GM19467 (cell line): Measurements from ENCODE around the gene CPNE6.

Source experiments
- ATAC-seq: cut with Tn5 transposase; IDR thresholded peaks from one replicate; pipeline ENCODE4 v1.9.1; 2021; ENCODE audit warnings: mild to moderate bottlenecking, moderate library complexity; ENCODE audit not compliant: unreplicated experiment

The CPNE6 gene

DNA sequence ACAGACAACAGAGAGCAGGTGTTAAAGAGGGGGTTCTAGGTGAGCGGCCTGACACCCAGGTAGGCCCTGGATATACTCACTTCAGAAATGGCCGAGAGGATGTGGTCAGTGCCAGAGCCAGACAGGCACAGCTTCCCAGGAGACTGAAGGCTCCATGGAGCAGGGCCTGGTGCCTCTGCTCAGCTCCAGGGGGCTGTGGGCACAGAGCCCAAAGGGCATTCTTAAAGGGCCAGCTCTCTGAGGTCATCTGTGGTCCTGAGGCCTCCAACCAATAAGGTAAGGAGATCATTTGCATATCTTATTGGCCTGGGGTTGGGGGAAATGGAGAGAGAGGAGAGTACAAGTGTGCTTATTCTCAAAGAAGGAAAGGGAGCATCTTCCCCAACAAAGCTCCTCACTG, 13.1 kb downstream of the CPNE6 start:
- ATAC-seq, result no peak

DNA sequence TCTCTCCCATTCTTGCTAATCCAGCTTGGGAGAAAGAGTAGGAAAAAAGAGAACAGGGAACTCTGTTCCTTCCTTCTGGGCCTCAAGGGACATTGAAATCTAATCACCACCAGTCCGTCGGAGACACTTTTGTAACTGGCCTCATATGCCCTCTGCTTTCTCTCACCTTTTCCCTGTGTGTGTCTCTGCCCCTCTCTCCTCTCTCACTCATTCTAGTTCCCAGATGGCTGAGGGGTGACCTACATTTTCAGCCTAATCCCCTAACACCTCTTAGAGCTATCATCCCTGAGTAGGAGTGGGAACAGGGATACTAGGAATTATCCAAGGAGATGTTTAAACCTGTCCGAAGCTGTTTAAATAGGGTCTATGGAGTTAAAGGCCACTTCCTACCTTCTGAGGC, 13.9 kb downstream of the CPNE6 start:
- ATAC-seq, result no peak

GRCh38 chr14:24086193-24086955, 15.0 kb downstream of the CPNE6 start:
- no peak for ATAC-seq

DNA sequence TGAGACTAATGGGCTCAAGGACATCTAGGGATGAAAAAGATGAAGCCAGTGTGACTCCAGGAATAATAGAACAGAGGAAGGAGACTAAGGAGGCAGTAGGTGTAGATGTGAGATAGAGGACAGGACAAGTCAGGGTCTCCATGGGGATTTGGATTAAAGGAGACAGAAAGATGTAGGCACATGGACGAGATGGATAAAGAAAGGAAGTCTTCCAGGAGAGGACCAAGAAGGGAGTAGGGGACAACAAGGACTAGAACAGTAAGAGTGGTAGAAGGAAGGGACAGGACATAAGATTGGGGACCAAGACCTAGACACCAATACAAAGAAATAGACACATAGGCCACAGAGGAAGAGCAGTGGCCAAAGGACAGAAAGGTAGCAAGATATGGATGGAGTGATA, 15.6 kb downstream of the CPNE6 start:
- no peak for ATAC-seq

- no peak for ATAC-seq
Observed at GRCh38 chr14:24088095-24088494, 16.7 kb downstream of the CPNE6 start.

DNA sequence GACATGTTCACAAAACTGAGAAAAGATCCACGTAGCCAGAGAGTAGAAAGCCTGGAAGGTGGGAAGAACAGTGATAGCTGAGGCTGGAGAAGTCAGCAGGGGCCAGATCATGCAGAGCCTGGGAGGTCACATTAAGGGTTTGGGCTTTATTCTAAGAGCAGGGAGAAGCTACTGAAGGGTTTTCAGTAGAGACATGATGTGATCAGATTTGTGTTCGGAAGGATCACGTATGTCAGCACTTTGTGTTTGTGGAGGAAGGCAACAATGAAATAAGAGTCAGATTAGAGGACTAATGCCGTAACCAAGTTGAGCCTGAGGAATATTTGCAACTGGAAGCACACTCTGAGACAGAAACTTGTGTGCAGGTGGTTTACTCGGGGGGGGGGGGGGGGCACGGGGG, 18.5 kb downstream of the CPNE6 start:
- no peak for ATAC-seq

GRCh38 chr14:24092110-24092504, 20.7 kb downstream of the CPNE6 start:
- no peak for ATAC-seq

GRCh38 chr14:24092505-24093206, 21.3 kb downstream of the CPNE6 start:
- ATAC-seq, result no peak

DNA sequence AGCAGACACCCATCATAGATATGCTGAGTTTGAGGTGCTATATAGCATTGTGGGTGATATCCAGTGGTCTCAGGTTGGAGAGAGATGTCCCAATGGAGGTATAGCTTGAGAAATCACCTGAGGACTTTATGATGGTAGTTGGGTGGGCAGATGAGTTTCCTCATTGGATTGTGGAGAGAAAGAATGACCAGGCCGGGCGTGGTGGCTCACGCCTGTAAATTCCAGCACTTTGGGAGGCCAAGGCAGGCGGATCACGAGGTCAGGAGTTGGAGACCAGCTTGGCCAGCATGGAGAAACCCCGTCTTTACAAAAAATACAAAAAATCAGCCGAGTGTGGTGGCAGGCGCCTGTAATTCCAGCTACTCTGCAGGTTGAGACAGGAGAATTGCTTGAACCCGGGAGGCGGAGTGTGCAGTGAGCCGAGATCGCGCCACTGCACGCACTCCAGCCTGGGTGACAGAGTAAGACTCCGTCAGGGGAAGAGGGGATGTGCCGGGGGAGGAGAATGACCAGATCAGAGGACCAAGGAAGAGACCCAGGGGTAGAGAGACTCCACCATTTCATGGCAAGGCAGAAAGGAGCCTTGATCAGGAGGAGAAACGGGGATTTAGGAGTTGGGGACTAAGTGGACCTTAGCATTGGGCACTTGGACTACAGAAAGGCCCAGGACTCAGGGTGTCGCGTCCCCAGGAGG, 22.0 kb downstream of the CPNE6 start:
- ATAC-seq, result no peak

DNA sequence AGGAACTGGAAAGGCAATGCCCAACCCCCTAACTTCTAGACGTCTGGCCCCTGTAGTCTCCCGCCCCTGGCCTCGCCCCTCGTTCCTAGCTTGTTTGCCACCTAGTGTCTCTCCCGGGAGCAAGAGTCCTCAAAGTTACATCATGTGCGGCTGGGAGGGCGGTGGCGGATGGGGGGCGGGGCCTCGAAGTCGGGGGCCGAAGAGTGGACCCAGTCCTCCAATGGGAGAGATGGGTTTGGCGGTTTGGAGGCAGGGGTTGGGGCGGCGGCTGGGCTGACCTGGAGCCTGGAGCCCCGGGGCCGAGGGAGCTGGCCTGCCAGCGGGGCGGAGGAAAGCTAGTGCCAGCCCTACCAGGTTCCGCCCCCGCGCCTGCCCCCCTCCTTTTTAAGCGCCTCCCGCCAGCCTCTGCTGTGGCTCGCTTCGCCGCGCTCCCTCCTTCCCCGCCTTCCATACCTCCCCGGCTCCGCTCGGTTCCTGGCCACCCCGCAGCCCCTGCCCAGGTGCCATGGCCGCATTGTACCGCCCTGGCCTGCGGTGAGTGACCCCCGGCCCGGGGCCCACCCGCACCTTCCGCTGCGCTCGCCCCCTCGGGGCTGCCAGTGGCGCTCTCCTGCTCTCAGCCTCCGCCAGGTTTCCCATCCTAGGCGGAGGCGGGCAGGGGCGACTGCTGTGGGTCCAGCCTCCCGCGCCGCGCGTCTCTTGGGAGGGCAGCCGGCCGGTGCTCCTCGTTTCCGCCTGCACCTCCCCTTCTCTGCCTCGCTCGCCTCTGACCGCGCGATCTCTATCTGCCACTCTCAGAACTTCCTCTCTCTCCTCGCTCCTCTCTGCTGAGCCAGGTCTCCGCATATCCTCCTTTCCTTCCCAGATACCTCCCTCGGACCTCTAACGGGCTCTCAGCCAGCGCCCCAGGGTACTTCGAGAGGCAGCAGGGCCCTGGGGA, 22.8 kb downstream of the CPNE6 start, which contains the start of gene PCK2:
TSS of gene PCK2 (plus strand) at position 411 of the 940 bp plus-strand sequence. CDS start at position 506, 95 bp downstream.
- ATAC-seq, result peak; percentile 39

- ATAC-seq, result no peak
Observed at GRCh38 chr14:24094841-24095270, 23.5 kb downstream of the CPNE6 start.

DNA sequence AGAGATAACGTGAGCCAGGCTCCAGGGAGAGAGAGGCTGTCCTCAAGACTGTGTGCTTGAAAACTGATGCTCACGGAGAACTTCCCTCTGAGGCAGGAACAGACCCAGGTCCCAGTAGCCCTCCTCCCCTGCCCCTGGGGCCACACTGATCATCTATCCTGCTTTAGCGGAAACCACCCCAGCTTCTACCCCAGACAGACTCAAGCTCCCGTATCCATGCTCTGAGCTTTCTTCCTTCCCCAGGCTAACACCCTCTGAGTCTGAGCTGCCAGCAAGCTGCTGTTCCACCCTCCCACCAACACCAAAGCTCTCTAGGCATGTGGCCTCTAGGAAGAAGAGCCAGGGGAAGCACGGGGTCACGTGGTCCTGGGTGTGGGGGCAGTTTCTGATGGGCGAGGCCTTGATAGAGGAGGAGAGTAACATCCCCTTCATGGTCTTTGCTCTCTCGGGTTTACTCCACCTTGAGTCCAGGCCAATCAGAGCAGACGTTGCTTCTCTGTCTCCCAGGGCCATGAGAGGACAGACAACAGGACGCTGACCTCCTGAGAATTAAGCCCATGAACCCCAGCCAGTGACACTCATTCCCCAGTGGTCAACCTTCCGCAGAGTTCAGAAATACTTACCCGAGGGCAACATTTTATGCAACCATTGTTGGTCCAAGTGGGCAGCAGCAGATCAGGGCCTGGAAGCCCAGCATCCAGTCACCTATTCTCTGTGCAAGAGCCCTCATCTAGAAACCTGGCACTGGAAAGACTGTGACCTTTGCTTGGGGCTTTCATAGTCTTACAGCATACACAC, 24.1 kb downstream of the CPNE6 start:
- ATAC-seq, result peak; percentile 69

- ATAC-seq, result no peak
Observed at GRCh38 chr14:24096545-24097181, 25.3 kb downstream of the CPNE6 start.

GRCh38 chr14:24098229-24098926, 27.0 kb downstream of the CPNE6 start:
- ATAC-seq, result no peak

DNA sequence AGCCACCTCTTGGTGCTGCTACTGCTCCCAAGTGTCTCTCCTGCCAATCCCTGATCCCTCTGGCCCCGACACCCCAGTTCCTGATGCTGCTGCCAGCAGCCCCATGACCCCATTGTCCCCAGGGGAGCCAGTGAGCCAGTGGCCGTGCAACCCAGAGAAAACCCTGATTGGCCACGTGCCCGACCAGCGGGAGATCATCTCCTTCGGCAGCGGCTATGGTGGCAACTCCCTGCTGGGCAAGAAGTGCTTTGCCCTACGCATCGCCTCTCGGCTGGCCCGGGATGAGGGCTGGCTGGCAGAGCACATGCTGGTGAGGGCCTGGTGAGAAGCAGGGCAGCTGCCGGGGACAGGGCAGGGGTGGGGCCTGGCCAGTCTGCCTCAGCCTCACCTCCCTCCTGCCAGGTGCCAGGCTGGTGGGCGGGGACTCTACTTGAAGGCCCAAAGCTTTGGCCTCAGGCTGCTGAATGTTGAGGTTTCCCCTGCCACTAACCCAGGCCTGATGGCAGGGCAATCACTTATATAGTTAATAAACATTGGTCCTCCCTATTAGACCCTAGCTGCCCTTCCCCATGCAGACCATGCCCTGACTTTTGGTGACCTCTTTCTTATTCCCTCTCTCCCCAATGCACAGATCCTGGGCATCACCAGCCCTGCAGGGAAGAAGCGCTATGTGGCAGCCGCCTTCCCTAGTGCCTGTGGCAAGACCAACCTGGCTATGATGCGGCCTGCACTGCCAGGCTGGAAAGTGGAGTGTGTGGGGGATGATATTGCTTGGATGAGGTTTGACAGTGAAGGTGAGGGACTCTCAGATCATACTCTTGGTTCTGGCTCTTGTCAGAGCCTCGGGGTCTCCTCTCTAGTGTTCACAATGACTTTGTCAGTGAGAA, 27.8 kb downstream of the CPNE6 start:
- ATAC-seq, result no peak

GRCh38 chr14:24100197-24100981, 29.0 kb downstream of the CPNE6 start:
- ATAC-seq, result no peak

GRCh38 chr14:24100982-24101494, 29.7 kb downstream of the CPNE6 start:
- no peak for ATAC-seq
